Hippocampal formation (tissue), 2 donors: Measurements from ENCODE around the gene EIF5.
"Not testable (repeated sequence)": the region's sequence is repeated elsewhere in the genome, so short reads cannot be mapped to it uniquely, and the experiment has no call there.

Source experiments
- DNase-seq, 2 donors: peaks; one replicate each; lab custom pipeline; 2025; lab: John Stamatoyannopoulos, UW

Gene EIF5

GRCh38 chr14:103336191-103336590, 2.2 kb downstream of the EIF5 start:
- DNase-seq = no peak

- DNase-seq = no peak
These were observed 3.8 kb downstream of the EIF5 start for GRCh38 chr14:103337794-103338193.

GRCh38 chr14:103339561-103339960, 5.5 kb downstream of the EIF5 start:
- DNase-seq = no peak

- no peak for DNase-seq
These were observed 6.6 kb downstream of the EIF5 start for GRCh38 chr14:103340480-103341212.

GRCh38 chr14:103341250-103342129, 7.5 kb downstream of the EIF5 start:
- DNase-seq = no peak

- DNase-seq = no peak
These were observed 9.3 kb downstream of the EIF5 start for GRCh38 chr14:103343164-103343879.

- DNase-seq = no peak
These were observed 10.1 kb downstream of the EIF5 start for GRCh38 chr14:103343905-103344797.

- DNase-seq = no peak
These were observed 12.2 kb downstream of the EIF5 start for GRCh38 chr14:103346286-103346685.

GRCh38 chr14:103347091-103347815, 13.2 kb downstream of the EIF5 start:
- no peak for DNase-seq

- no peak for DNase-seq
These were observed 14.1 kb downstream of the EIF5 start for GRCh38 chr14:103348154-103348553.

- no peak for DNase-seq
These were observed 15.9 kb downstream of the EIF5 start for GRCh38 chr14:103349982-103350381.

GRCh38 chr14:103353362-103353761, 19.3 kb downstream of the EIF5 start:
- no peak for DNase-seq

GRCh38 chr14:103354141-103354540, 20.1 kb downstream of the EIF5 start:
- no peak for DNase-seq

- no peak for DNase-seq
These were observed 22.1 kb downstream of the EIF5 start for GRCh38 chr14:103356024-103356682.

GRCh38 chr14:103357552-103357951, 23.5 kb downstream of the EIF5 start:
- DNase-seq = not testable (repeated sequence)

GRCh38 chr14:103360548-103360947, 26.5 kb downstream of the EIF5 start:
- DNase-seq = no peak

- no peak for DNase-seq
These were observed 27.8 kb downstream of the EIF5 start for GRCh38 chr14:103361867-103362266.

- DNase-seq = no peak
These were observed 28.7 kb downstream of the EIF5 start for GRCh38 chr14:103362780-103363179.

GRCh38 chr14:103366741-103367140, 32.7 kb downstream of the EIF5 start:
- no peak for DNase-seq

GRCh38 chr14:103367995-103368394, 34.0 kb downstream of the EIF5 start:
- no peak for DNase-seq
